HG02884 (cell line): ENCODE results near the gene GALNT16.

ENCODE experiments used
- ATAC-seq: cut with Tn5 transposase; IDR thresholded peaks from one replicate; pipeline ENCODE4 v1.9.1; 2021; ENCODE audit warnings: mild to moderate bottlenecking, moderate library complexity; ENCODE audit not compliant: unreplicated experiment

The GALNT16 gene

GRCh38 chr14:69316449-69317101 lies 56.6 kb downstream of the GALNT16 start:
- no peak for ATAC-seq

- ATAC-seq: no peak
Observed at GRCh38 chr14:69317102-69317755, 57.3 kb downstream of the GALNT16 start.

- ATAC-seq: no peak
Observed at GRCh38 chr14:69317780-69318179, 57.8 kb downstream of the GALNT16 start.

- ATAC-seq: no peak
Observed at GRCh38 chr14:69318241-69318640, 58.3 kb downstream of the GALNT16 start.

- ATAC-seq: no peak
Observed at GRCh38 chr14:69318901-69319475, 59.0 kb downstream of the GALNT16 start.

GRCh38 chr14:69319911-69320310 lies 60.0 kb downstream of the GALNT16 start:
- no peak for ATAC-seq

- ATAC-seq: no peak
Observed at GRCh38 chr14:69320581-69321365, 60.8 kb downstream of the GALNT16 start.

- ATAC-seq: no peak
Observed at GRCh38 chr14:69321601-69322330, 61.8 kb downstream of the GALNT16 start.

- ATAC-seq: no peak
Observed at GRCh38 chr14:69323266-69323998, 63.5 kb downstream of the GALNT16 start.

GRCh38 chr14:69323999-69324282 lies 64.0 kb downstream of the GALNT16 start:
- ATAC-seq: no peak

- ATAC-seq: no peak
Observed at GRCh38 chr14:69324341-69324931, 64.5 kb downstream of the GALNT16 start.

GRCh38 chr14:69325086-69325485 lies 65.1 kb downstream of the GALNT16 start:
- ATAC-seq: no peak

- no peak for ATAC-seq
Observed at GRCh38 chr14:69325646-69326265, 65.8 kb downstream of the GALNT16 start.

GRCh38 chr14:69326611-69327010 lies 66.7 kb downstream of the GALNT16 start:
- no peak for ATAC-seq

GRCh38 chr14:69327507-69327906 lies 67.5 kb downstream of the GALNT16 start:
- no peak for ATAC-seq

- no peak for ATAC-seq
Observed at GRCh38 chr14:69328317-69328716, 68.4 kb downstream of the GALNT16 start.

GRCh38 chr14:69328765-69329164 lies 68.8 kb downstream of the GALNT16 start:
- ATAC-seq: no peak

GRCh38 chr14:69331206-69331605 lies 71.2 kb downstream of the GALNT16 start:
- ATAC-seq: no peak

- ATAC-seq: no peak
Observed at GRCh38 chr14:69332782-69333395, 72.9 kb downstream of the GALNT16 start.
